Neuron (in vitro differentiated cells): ENCODE results near the gene KLF6.

Source experiments
- H2AFZ ChIP-seq: one replicate; pipeline ENCODE4 v1.6.1; 2013; ENCODE audit warnings: low read depth, mild to moderate bottlenecking, inconsistent platforms, low read length, moderate library complexity
- H3K27me3 ChIP-seq: one replicate; pipeline ENCODE4 v1.6.1; 2013; ENCODE audit warnings: low read length; ENCODE audit not compliant: insufficient read depth
- H3K36me3 ChIP-seq: one replicate; pipeline ENCODE4 v1.6.1; 2013; ENCODE audit warnings: low read length; ENCODE audit not compliant: insufficient read depth
- H3K4me1 ChIP-seq: one replicate; pipeline ENCODE4 v1.6.1; 2013; ENCODE audit warnings: low read length; ENCODE audit not compliant: insufficient read depth
- H3K4me3 ChIP-seq: 2 replicates; pipeline ENCODE4 v1.5.1; 2013; ENCODE audit warnings: mild to moderate bottlenecking, low read length, moderate library complexity
- H3K9me3 ChIP-seq: one replicate; pipeline ENCODE4 v1.6.1; 2013; ENCODE audit warnings: low read length

The KLF6 gene

GRCh38 chr10:3784510-3785250, at the start of gene KLF6:
KLF6 (minus strand) TSS chr10:3785209; CDS start chr10:3785014, 195 bp downstream.
- H2AFZ ChIP-seq: no peak within 1 kb of the TSS
- no peaks in the 10 kb centered on the region for H3K27me3 ChIP-seq
- H3K36me3 ChIP-seq: peaks cover 23% of the 10 kb centered on the region
- H3K4me3 ChIP-seq: peak within 1 kb of the TSS; percentile 82
- peaks cover 2% of the 10 kb centered on the region for H3K9me3 ChIP-seq
- peaks cover 28% of the 10 kb centered on the region for H3K4me1 ChIP-seq

GRCh38 chr10:3834404-3834803, 49.4 kb upstream of the KLF6 start:
- H3K9me3 ChIP-seq: no peaks in the 10 kb centered on the region
- H2AFZ ChIP-seq: no peak overlapping the region
- H3K36me3 ChIP-seq: no peaks in the 10 kb centered on the region
- no peak overlapping the region for H3K4me3 ChIP-seq
- no peaks in the 10 kb centered on the region for H3K4me1 ChIP-seq
- no peaks in the 10 kb centered on the region for H3K27me3 ChIP-seq

GRCh38 chr10:3833046-3833445, 48.0 kb upstream of the KLF6 start:
- H3K27me3 ChIP-seq: no peaks in the 10 kb centered on the region

GRCh38 chr10:3832022-3832786, 47.2 kb upstream of the KLF6 start:
- Histone ChIP-seq H3K9me3 (no peaks in the 10 kb centered on the region), H3K36me3 (no peaks in the 10 kb centered on the region), H3K4me3 (no peak overlapping the region), H3K4me1 (no peaks in the 10 kb centered on the region), H3K27me3 (no peaks in the 10 kb centered on the region), H2AFZ (no peak overlapping the region)

More at GRCh38 chr10:3833046-3833445, 48.0 kb upstream of the KLF6 start:
- no peak overlapping the region for H2AFZ ChIP-seq
- no peak overlapping the region for H3K4me3 ChIP-seq
- H3K9me3 ChIP-seq: no peaks in the 10 kb centered on the region
- H3K36me3 ChIP-seq: no peaks in the 10 kb centered on the region
- H3K4me1 ChIP-seq: no peaks in the 10 kb centered on the region

GRCh38 chr10:3831608-3832007, 46.6 kb upstream of the KLF6 start:
- H2AFZ ChIP-seq: no peak overlapping the region
- H3K4me3 ChIP-seq: no peak overlapping the region
- no peaks in the 10 kb centered on the region for H3K4me1 ChIP-seq
- H3K36me3 ChIP-seq: no peaks in the 10 kb centered on the region
- no peaks in the 10 kb centered on the region for H3K27me3 ChIP-seq
- no peaks in the 10 kb centered on the region for H3K9me3 ChIP-seq

GRCh38 chr10:3830946-3831345, 45.9 kb upstream of the KLF6 start:
- no peaks in the 10 kb centered on the region for H3K27me3 ChIP-seq
- H3K9me3 ChIP-seq: no peaks in the 10 kb centered on the region
- H3K4me3 ChIP-seq: no peak overlapping the region
- H2AFZ ChIP-seq: no peak overlapping the region
- H3K36me3 ChIP-seq: no peaks in the 10 kb centered on the region
- H3K4me1 ChIP-seq: no peaks in the 10 kb centered on the region

- H3K9me3 ChIP-seq: no peaks in the 10 kb centered on the region
- no peaks in the 10 kb centered on the region for H3K36me3 ChIP-seq
- no peaks in the 10 kb centered on the region for H3K4me1 ChIP-seq
- no peaks in the 10 kb centered on the region for H3K27me3 ChIP-seq
- no peak overlapping the region for H3K4me3 ChIP-seq
- no peak overlapping the region for H2AFZ ChIP-seq
Observed at GRCh38 chr10:3829156-3830050, 44.4 kb upstream of the KLF6 start.

GRCh38 chr10:3828404-3829155, 43.6 kb upstream of the KLF6 start:
- Histone ChIP-seq H2AFZ (no peak overlapping the region), H3K4me1 (no peaks in the 10 kb centered on the region), H3K36me3 (no peaks in the 10 kb centered on the region), H3K4me3 (no peak overlapping the region), H3K27me3 (no peaks in the 10 kb centered on the region), H3K9me3 (no peaks in the 10 kb centered on the region)

GRCh38 chr10:3827768-3828403, 42.9 kb upstream of the KLF6 start:
- Histone ChIP-seq H3K36me3 (no peaks in the 10 kb centered on the region), H2AFZ (no peak overlapping the region), H3K9me3 (no peaks in the 10 kb centered on the region), H3K4me3 (no peak overlapping the region), H3K27me3 (no peaks in the 10 kb centered on the region), H3K4me1 (no peaks in the 10 kb centered on the region)

- H3K4me1 ChIP-seq: no peaks in the 10 kb centered on the region
- no peaks in the 10 kb centered on the region for H3K9me3 ChIP-seq
- H3K36me3 ChIP-seq: no peaks in the 10 kb centered on the region
- H2AFZ ChIP-seq: no peak overlapping the region
- no peaks in the 10 kb centered on the region for H3K27me3 ChIP-seq
- no peak overlapping the region for H3K4me3 ChIP-seq
Observed at GRCh38 chr10:3827266-3827665, 42.3 kb upstream of the KLF6 start.

- Histone ChIP-seq H2AFZ (no peak overlapping the region), H3K36me3 (no peaks in the 10 kb centered on the region), H3K4me3 (no peak overlapping the region)
Observed at GRCh38 chr10:3825862-3826351, 40.9 kb upstream of the KLF6 start.

GRCh38 chr10:3825244-3825643, 40.2 kb upstream of the KLF6 start:
- Histone ChIP-seq H3K36me3 (no peaks in the 10 kb centered on the region), H2AFZ (no peak overlapping the region), H3K4me3 (no peak overlapping the region), H3K27me3 (no peaks in the 10 kb centered on the region), H3K9me3 (no peaks in the 10 kb centered on the region), H3K4me1 (no peaks in the 10 kb centered on the region)

More at GRCh38 chr10:3825862-3826351, 40.9 kb upstream of the KLF6 start:
- H3K9me3 ChIP-seq: no peaks in the 10 kb centered on the region
- H3K27me3 ChIP-seq: no peaks in the 10 kb centered on the region
- no peaks in the 10 kb centered on the region for H3K4me1 ChIP-seq
